SK-N-SH treated with all-trans-retinoic acid at 6 μM for 48 hours (cell line): ENCODE results near the gene MARK3.

Experiments
- ATAC-seq: fragments of 200-7000 bp; cut with Tn5 transposase; 3 replicates; pipeline ENCODE4 v1.9.1; 2020; ENCODE audit warnings: mild to moderate bottlenecking, moderate library complexity
- ARNTL ChIP-seq: fragments of 450-650 bp; formaldehyde crosslinking; IDR thresholded peaks from 2 replicates; pipeline ENCODE4 v1.5.0; 2020; ENCODE audit warnings: low read depth, mild to moderate bottlenecking, moderate library complexity, borderline replicate concordance
- BACH2 ChIP-seq: fragments of 250-450 bp; sonication (Bioruptor Pico); IDR thresholded peaks from 2 replicates; pipeline ENCODE4 v1.9.0; 2021; ENCODE audit warnings: mild to moderate bottlenecking, borderline replicate concordance
- CSDC2 ChIP-seq: fragments of 250-450 bp; sonication (Bioruptor Pico); IDR thresholded peaks from 2 replicates; pipeline ENCODE4 v1.5.0; 2020; ENCODE audit warnings: mild to moderate bottlenecking, moderate library complexity
- ESRRG ChIP-seq: fragments of 250-450 bp; sonication (Bioruptor Pico); IDR thresholded peaks from 2 replicates; pipeline ENCODE4 v1.6.1; 2021; ENCODE audit warnings: mild to moderate bottlenecking
- GLIS3 ChIP-seq: fragments of 250-450 bp; sonication (Bioruptor Pico); IDR thresholded peaks from 2 replicates; pipeline ENCODE4 v1.5.0; 2020; ENCODE audit warnings: mild to moderate bottlenecking, moderate library complexity
- ISL1 ChIP-seq: fragments of 250-450 bp; sonication (Bioruptor Pico); IDR thresholded peaks from 2 replicates; pipeline ENCODE4 v2.1.2; 2022; ENCODE audit warnings: mild to moderate bottlenecking, moderate library complexity
- OSR1 ChIP-seq: fragments of 250-450 bp; sonication (Bioruptor Pico); IDR thresholded peaks from 2 replicates; pipeline ENCODE4 v1.8.0; 2022; ENCODE audit warnings: moderate library complexity, mild to moderate bottlenecking, inconsistent platforms
- PPARA ChIP-seq: fragments of 250-450 bp; sonication (Bioruptor Pico); IDR thresholded peaks from 2 replicates; pipeline ENCODE4 v1.5.0; 2020; ENCODE audit warnings: mild to moderate bottlenecking, borderline replicate concordance
- RARB ChIP-seq: fragments of 250-450 bp; sonication (Bioruptor Pico); IDR thresholded peaks from 2 replicates; pipeline ENCODE4 v1.8.0; 2021; ENCODE audit warnings: mild to moderate bottlenecking, moderate library complexity
- SNAI2 ChIP-seq: fragments of 250-450 bp; sonication (Bioruptor Pico); IDR thresholded peaks from 2 replicates; pipeline ENCODE4 v1.5.0; 2020; ENCODE audit warnings: mild to moderate bottlenecking, moderate library complexity
- TCF4 ChIP-seq: fragments of 250-450 bp; sonication (Bioruptor Pico); IDR thresholded peaks from 2 replicates; pipeline ENCODE4 v1.8.0; 2021; ENCODE audit warnings: mild to moderate bottlenecking, moderate library complexity, borderline replicate concordance
- TOX ChIP-seq: fragments of 250-450 bp; sonication (Bioruptor Pico); IDR thresholded peaks from 2 replicates; pipeline ENCODE4 v1.8.0; 2021; ENCODE audit warnings: mild to moderate bottlenecking, moderate library complexity, borderline replicate concordance
- ZC3H10 ChIP-seq: fragments of 250-450 bp; sonication (Bioruptor Pico); IDR thresholded peaks from 2 replicates; pipeline ENCODE4 v1.5.1; 2021; ENCODE audit warnings: mild to moderate bottlenecking, moderate library complexity
- ZFP3 ChIP-seq: fragments of 250-450 bp; sonication (Bioruptor Pico); IDR thresholded peaks from 2 replicates; pipeline ENCODE4 v1.5.0; 2020; ENCODE audit warnings: mild to moderate bottlenecking, moderate library complexity
- ZFP30 ChIP-seq: fragments of 450-650 bp; formaldehyde crosslinking; IDR thresholded peaks from 2 replicates; pipeline ENCODE4 v1.5.0; 2022; ENCODE audit warnings: mild to moderate bottlenecking, moderate library complexity
- ZNF565 ChIP-seq: fragments of 450-650 bp; formaldehyde crosslinking; conservative IDR thresholded peaks from 2 replicates; pipeline ENCODE4 v1.5.0; 2020; ENCODE audit warnings: low read depth, mild to moderate bottlenecking, moderate library complexity
- ZNF70 ChIP-seq: fragments of 450-650 bp; formaldehyde crosslinking; IDR thresholded peaks from 2 replicates; pipeline ENCODE4 v1.5.0; 2020; ENCODE audit warnings: mild to moderate bottlenecking, moderate library complexity
- ZNF8 ChIP-seq: fragments of 450-650 bp; formaldehyde crosslinking; IDR thresholded peaks from 2 replicates; pipeline ENCODE4 v1.5.0; 2020; ENCODE audit warnings: mild to moderate bottlenecking, moderate library complexity
- TF ChIP-seq, protein P1 (sequence below): fragments of 250-450 bp; sonication (Bioruptor Pico); IDR thresholded peaks from 2 replicates; pipeline ENCODE4 v1.5.0; 2020; ENCODE audit warnings: mild to moderate bottlenecking, moderate library complexity
- TF ChIP-seq, protein P2 (sequence below): fragments of 250-450 bp; sonication (Bioruptor Pico); IDR thresholded peaks from 2 replicates; pipeline ENCODE4 v1.8.0; 2020; ENCODE audit warnings: mild to moderate bottlenecking, moderate library complexity, borderline replicate concordance
- TF ChIP-seq, protein P3 (sequence below): fragments of 250-450 bp; sonication (Bioruptor Pico); IDR thresholded peaks from 2 replicates; pipeline ENCODE4 v1.8.0; 2021; ENCODE audit warnings: low read depth, mild to moderate bottlenecking, moderate library complexity, borderline replicate concordance
- TF ChIP-seq, protein P4 (sequence below): fragments of 250-450 bp; sonication (Bioruptor Pico); IDR thresholded peaks from 2 replicates; pipeline ENCODE4 v1.5.1; 2021; ENCODE audit warnings: mild to moderate bottlenecking, moderate library complexity
- TF ChIP-seq, protein P5 (sequence below): fragments of 250-450 bp; sonication (Bioruptor Pico); IDR thresholded peaks from 2 replicates; pipeline ENCODE4 v1.5.1; 2020; ENCODE audit warnings: low read depth, mild to moderate bottlenecking, moderate library complexity

Gene MARK3

DNA sequence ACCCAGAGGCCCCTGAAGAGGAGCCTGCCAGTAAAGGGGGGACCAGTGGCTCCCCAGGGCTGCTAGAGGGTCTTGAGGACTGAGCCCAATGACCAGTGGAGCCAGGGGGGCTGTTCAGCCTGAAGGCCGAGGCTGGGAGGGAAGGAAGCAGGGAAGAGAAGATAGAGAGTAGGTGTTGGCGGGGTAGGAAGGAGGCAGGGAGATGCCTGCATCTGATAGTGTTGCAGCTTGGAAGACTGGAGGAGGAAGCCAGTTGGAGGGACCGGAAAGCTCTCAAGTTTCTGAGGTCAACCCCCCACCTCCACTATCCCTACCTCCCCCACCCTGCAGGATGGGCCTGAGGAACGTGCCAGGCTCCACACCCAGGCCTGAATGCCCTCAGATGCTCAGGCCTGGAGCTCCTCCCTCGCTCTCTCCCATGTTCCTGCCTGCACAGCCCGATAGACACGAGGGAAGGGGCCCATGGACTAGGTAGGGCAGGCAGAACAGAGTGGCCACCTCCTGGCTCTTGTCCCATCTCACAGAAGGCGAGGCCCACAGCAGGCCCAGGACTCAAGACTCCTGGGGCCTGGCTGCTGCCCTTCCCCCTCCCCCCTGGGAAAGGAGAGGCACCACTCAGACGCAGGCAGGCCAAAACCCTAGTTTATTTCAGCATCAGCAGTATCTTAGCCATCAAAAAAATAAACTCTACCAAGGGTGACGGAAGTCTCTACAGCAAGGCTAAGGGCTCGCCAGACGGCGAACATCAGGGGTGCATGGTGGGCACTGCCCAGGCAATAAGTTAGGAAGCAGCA is 134.0 kb downstream of the MARK3 start (continued):
- TF ChIP-seq, protein P1, sequence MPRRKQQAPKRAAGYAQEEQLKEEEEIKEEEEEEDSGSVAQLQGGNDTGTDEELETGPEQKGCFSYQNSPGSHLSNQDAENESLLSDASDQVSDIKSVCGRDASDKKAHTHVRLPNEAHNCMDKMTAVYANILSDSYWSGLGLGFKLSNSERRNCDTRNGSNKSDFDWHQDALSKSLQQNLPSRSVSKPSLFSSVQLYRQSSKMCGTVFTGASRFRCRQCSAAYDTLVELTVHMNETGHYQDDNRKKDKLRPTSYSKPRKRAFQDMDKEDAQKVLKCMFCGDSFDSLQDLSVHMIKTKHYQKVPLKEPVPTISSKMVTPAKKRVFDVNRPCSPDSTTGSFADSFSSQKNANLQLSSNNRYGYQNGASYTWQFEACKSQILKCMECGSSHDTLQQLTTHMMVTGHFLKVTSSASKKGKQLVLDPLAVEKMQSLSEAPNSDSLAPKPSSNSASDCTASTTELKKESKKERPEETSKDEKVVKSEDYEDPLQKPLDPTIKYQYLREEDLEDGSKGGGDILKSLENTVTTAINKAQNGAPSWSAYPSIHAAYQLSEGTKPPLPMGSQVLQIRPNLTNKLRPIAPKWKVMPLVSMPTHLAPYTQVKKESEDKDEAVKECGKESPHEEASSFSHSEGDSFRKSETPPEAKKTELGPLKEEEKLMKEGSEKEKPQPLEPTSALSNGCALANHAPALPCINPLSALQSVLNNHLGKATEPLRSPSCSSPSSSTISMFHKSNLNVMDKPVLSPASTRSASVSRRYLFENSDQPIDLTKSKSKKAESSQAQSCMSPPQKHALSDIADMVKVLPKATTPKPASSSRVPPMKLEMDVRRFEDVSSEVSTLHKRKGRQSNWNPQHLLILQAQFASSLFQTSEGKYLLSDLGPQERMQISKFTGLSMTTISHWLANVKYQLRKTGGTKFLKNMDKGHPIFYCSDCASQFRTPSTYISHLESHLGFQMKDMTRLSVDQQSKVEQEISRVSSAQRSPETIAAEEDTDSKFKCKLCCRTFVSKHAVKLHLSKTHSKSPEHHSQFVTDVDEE: no peak
- TF ChIP-seq, protein P2, sequence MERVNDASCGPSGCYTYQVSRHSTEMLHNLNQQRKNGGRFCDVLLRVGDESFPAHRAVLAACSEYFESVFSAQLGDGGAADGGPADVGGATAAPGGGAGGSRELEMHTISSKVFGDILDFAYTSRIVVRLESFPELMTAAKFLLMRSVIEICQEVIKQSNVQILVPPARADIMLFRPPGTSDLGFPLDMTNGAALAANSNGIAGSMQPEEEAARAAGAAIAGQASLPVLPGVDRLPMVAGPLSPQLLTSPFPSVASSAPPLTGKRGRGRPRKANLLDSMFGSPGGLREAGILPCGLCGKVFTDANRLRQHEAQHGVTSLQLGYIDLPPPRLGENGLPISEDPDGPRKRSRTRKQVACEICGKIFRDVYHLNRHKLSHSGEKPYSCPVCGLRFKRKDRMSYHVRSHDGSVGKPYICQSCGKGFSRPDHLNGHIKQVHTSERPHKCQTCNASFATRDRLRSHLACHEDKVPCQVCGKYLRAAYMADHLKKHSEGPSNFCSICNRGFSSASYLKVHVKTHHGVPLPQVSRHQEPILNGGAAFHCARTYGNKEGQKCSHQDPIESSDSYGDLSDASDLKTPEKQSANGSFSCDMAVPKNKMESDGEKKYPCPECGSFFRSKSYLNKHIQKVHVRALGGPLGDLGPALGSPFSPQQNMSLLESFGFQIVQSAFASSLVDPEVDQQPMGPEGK (CRISPR knock-in tag): no peak
- no peak for TF ChIP-seq PPARA
- TF ChIP-seq, protein P3, sequence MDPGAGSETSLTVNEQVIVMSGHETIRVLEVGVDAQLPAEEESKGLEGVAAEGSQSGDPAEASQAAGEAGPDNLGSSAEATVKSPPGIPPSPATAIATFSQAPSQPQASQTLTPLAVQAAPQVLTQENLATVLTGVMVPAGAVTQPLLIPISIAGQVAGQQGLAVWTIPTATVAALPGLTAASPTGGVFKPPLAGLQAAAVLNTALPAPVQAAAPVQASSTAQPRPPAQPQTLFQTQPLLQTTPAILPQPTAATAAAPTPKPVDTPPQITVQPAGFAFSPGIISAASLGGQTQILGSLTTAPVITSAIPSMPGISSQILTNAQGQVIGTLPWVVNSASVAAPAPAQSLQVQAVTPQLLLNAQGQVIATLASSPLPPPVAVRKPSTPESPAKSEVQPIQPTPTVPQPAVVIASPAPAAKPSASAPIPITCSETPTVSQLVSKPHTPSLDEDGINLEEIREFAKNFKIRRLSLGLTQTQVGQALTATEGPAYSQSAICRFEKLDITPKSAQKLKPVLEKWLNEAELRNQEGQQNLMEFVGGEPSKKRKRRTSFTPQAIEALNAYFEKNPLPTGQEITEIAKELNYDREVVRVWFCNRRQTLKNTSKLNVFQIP: no peak
- TF ChIP-seq ZFP30 (CRISPR knock-in tag): no peak
- TF ChIP-seq ZFP3: no peak
- no peak for TF ChIP-seq TCF4
- no peak for TF ChIP-seq ZNF70
- TF ChIP-seq CSDC2: no peak

DNA sequence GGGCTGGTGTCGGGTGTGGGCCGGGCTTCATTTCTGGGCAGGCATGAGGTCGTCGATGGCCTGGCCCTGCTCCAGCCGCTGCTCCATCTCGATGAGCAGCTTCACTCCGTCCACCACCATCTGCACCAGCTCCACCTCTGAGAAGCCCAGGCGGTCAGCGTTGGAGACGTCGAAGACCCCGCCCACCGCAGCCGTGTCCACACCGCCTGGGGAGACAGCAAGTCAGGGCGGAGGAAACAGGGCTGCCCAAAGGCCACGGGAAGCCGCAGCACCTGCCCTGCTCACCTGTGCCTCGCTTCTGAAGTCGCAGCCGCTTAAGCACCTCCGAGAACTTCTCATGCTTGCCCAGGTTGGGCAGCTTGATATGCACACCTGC is 134.6 kb downstream of the MARK3 start:
- no peak for ATAC-seq
- TF ChIP-seq, protein P4, sequence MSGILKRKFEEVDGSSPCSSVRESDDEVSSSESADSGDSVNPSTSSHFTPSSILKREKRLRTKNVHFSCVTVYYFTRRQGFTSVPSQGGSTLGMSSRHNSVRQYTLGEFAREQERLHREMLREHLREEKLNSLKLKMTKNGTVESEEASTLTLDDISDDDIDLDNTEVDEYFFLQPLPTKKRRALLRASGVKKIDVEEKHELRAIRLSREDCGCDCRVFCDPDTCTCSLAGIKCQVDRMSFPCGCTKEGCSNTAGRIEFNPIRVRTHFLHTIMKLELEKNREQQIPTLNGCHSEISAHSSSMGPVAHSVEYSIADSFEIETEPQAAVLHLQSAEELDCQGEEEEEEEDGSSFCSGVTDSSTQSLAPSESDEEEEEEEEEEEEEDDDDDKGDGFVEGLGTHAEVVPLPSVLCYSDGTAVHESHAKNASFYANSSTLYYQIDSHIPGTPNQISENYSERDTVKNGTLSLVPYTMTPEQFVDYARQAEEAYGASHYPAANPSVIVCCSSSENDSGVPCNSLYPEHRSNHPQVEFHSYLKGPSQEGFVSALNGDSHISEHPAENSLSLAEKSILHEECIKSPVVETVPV (CRISPR knock-in tag): no peak
- TF ChIP-seq ISL1 (CRISPR knock-in tag) (no peak), OSR1 (CRISPR knock-in tag) (no peak), ZFP3 (no peak), TOX (CRISPR knock-in tag) (no peak), TCF4 (no peak), ARNTL (no peak), BACH2 (CRISPR knock-in tag) (no peak), PPARA (no peak), ZNF70 (no peak), ZNF8 (CRISPR knock-in tag) (no peak), ESRRG (CRISPR knock-in tag) (no peak), ZC3H10 (CRISPR knock-in tag) (no peak), ZNF565 (no peak), GLIS3 (no peak), SNAI2 (no peak), CSDC2 (no peak), RARB (CRISPR knock-in tag) (no peak)
- TF ChIP-seq, protein P2 (CRISPR knock-in tag): no peak
- TF ChIP-seq, protein P5, sequence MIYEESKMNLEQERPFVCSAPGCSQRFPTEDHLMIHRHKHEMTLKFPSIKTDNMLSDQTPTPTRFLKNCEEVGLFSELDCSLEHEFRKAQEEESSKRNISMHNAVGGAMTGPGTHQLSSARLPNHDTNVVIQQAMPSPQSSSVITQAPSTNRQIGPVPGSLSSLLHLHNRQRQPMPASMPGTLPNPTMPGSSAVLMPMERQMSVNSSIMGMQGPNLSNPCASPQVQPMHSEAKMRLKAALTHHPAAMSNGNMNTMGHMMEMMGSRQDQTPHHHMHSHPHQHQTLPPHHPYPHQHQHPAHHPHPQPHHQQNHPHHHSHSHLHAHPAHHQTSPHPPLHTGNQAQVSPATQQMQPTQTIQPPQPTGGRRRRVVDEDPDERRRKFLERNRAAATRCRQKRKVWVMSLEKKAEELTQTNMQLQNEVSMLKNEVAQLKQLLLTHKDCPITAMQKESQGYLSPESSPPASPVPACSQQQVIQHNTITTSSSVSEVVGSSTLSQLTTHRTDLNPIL (CRISPR knock-in tag): no peak
